Measurements from ENCODE around the gene UBXN10.

Gene UBXN10

GRCh38 chr1:20185834-20186782 is at the start of gene UBXN10, which contains the start of gene PLA2G2C:
Gene UBXN10, plus strand, starts transcription at chr1:20186096. Its CDS starts 4,466 bp downstream, at chr1:20190562.
Gene PLA2G2C, minus strand, starts transcription at chr1:20186518. Its CDS starts 9,155 bp downstream, at chr1:20177363.
- peak; percentile 52 to 57 for DNase-seq (ENCODE audit: low read depth in 2 of 2)

GRCh38 chr1:20136249-20136648 is 49.6 kb upstream of the UBXN10 start:
- DNase-seq (ENCODE audit: low read depth in 2 of 2) = no peak

- DNase-seq (ENCODE audit: low read depth in 2 of 2) = no peak
These were observed 48.8 kb upstream of the UBXN10 start for GRCh38 chr1:20137055-20137454.

GRCh38 chr1:20137604-20138003 is 48.3 kb upstream of the UBXN10 start:
- DNase-seq (ENCODE audit: low read depth in 2 of 2) = no peak

- DNase-seq (ENCODE audit: low read depth in 2 of 2) = no peak
These were observed 47.5 kb upstream of the UBXN10 start for GRCh38 chr1:20138346-20138745.

- no peak for DNase-seq (ENCODE audit: low read depth in 2 of 2)
These were observed 46.8 kb upstream of the UBXN10 start, which contains the start of gene PLA2G2F for GRCh38 chr1:20138961-20139550. Gene PLA2G2F, plus strand, starts transcription at chr1:20139323. Its CDS starts 105 bp downstream, at chr1:20139428.

- DNase-seq (ENCODE audit: low read depth in 2 of 2) = no peak
These were observed 45.9 kb upstream of the UBXN10 start for GRCh38 chr1:20139776-20140612.

- no peak for DNase-seq (ENCODE audit: low read depth in 2 of 2)
These were observed 44.9 kb upstream of the UBXN10 start for GRCh38 chr1:20141001-20141400.

- DNase-seq (ENCODE audit: low read depth in 2 of 2) = no peak
These were observed 44.4 kb upstream of the UBXN10 start for GRCh38 chr1:20141466-20141865.

GRCh38 chr1:20142001-20142710 is 43.7 kb upstream of the UBXN10 start:
- DNase-seq (ENCODE audit: low read depth in 2 of 2) = no peak

- DNase-seq (ENCODE audit: low read depth in 2 of 2) = no peak
These were observed 42.6 kb upstream of the UBXN10 start for GRCh38 chr1:20143318-20143717.

GRCh38 chr1:20143734-20144565 is 41.9 kb upstream of the UBXN10 start:
- no peak for DNase-seq (ENCODE audit: low read depth in 2 of 2)

GRCh38 chr1:20147846-20148570 is 37.9 kb upstream of the UBXN10 start:
- no peak for DNase-seq (ENCODE audit: low read depth in 2 of 2)

- no peak for DNase-seq (ENCODE audit: low read depth in 2 of 2)
These were observed 37.1 kb upstream of the UBXN10 start for GRCh38 chr1:20148571-20149500.

- no peak for DNase-seq (ENCODE audit: low read depth in 2 of 2)
These were observed 36.1 kb upstream of the UBXN10 start for GRCh38 chr1:20149601-20150325.

- no peak for DNase-seq (ENCODE audit: low read depth in 2 of 2)
These were observed 35.6 kb upstream of the UBXN10 start for GRCh38 chr1:20150326-20150705.

- DNase-seq (ENCODE audit: low read depth in 2 of 2) = no peak
These were observed 34.9 kb upstream of the UBXN10 start for GRCh38 chr1:20150969-20151368.
